GM21723 (cell line): ENCODE results near the gene BLVRA.
"Not testable (repeated sequence)": the region's sequence is repeated elsewhere in the genome, so short reads cannot be mapped to it uniquely, and the experiment has no call there.

Source experiments
- ATAC-seq: cut with Tn5 transposase; IDR thresholded peaks from one replicate; pipeline ENCODE4 v1.9.1; 2021; ENCODE audit warnings: mild to moderate bottlenecking, moderate library complexity; ENCODE audit not compliant: unreplicated experiment

The BLVRA gene, protein sequence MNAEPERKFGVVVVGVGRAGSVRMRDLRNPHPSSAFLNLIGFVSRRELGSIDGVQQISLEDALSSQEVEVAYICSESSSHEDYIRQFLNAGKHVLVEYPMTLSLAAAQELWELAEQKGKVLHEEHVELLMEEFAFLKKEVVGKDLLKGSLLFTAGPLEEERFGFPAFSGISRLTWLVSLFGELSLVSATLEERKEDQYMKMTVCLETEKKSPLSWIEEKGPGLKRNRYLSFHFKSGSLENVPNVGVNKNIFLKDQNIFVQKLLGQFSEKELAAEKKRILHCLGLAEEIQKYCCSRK

DNA sequence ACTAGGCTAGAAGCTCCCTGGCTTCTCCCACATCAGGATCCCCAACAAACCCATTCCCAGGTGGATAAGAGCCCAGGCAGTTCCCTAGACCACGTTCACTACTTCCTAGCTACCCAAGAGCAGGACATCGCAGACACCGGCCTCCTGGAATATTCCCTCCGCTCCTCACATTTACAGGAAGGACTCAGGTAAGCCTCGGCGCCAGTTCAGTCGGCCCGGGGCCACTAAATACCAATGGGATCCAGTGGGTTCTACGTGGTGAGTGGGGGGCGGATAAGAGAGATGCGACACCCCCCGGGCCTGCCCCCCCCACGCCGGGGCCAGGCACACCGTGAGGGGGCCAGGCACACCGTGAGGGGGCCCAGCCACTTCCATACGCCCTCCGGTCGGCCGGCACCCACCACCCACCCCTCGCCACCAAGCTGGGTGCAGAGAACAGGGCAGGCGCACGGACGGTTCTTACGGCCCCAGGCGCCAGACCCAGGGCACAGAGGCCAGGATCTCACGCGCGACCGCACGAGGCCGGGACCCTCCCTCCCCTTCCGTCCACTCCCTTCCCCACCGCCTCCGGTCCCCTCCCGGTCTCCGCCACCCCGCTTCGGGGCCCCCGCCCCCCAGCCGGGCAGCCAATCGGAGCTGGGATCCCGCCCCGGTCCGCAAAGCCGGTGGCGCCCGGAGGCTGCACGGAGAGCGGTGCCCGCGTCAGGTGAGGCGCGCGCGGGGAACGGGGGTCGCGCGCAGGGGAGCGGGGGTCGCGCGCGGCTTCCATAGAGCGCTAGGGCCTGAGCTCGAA, at the start of gene BLVRA:
BLVRA (plus strand) TSS at position 652 of the 793 bp plus-strand sequence. CDS start 12,479 bp downstream, outside the sequence.
- ATAC-seq, result peak; percentile 70

DNA sequence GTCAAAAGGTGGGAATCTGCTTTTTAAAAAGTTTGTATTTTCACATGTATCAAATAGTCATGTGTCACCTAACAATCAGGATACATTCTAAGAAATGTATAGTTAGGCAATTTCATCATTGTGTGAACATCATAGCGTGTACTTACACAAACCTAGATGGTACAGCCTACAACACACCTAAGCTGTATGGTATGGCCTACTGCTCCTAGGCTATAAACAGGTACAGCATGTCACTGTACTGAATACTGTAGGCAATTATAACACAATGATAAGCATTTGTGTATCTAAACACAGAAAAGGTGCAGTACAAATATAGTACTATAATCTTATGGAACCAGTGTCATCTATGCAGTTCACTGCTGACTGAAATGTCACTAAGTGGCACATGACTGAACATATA, 47.0 kb upstream of the BLVRA start:
- no peak for ATAC-seq

DNA sequence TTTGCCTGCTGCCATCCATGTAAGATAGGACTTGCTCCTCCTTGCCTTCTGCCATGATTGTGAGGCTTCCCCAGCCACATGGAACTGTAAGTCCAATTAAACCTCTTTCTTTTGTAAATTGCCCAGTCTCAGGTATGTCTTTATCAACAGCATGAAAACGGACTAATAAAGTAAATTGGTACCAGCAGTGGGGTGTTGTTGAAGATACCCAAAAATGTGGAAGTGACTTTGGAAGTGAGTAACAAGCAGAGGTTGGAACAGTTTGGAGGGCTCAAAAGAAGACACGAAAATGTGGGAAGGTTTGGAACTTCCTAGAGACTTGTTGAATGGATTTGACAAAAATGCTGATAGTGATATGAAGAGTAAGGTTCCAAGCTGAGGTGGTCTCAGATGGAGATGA, 42.5 kb upstream of the BLVRA start:
- ATAC-seq, result not testable (repeated sequence)

DNA sequence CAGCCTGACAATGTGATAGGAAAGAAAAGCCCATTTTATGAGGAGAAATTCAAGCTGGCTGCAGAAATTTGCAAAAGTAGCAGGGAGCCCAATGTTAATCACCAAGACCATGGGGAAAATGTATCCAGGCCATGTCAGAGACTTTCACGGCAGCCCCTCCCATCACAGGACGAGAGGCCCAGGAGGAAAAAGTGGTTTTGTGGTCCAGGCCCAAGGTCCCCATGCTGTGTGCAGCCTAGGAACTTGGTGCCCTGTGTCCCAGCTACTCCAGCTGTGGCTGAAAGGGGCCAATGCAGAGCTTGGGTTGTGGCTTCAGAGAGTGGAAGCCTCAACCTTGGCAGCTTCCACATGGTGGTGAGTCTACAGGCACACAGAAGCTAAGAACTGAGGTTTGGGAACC, 41.9 kb upstream of the BLVRA start:
- ATAC-seq, result no peak

DNA sequence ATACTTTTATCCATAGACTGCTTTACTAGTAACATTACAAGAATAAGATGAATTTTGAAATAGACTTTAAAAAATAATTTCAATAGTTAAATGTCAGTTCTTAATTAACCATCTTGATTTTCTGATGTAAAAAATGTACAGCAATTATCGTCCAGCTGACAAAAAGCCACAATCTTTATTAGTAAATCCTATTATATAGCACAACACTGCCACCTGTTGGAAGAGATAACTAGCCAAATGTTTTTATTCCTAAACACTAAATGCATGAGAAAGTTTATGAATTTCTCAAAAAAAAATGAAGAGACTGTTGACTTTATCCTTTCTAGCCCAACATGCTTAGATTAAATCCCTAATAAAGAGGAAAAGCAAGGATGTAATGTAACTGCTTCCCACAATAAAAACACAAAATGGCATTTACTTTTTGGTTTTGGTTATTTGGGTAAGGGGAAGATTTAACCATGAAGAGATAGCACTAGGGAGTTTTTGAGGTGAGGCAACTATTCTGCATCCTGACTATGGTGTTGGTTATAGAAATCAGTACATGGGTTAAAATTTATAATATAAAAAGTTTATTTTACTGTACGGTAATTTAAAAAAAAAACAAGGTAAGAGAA, 37.2 kb upstream of the BLVRA start:
- ATAC-seq, result no peak

DNA sequence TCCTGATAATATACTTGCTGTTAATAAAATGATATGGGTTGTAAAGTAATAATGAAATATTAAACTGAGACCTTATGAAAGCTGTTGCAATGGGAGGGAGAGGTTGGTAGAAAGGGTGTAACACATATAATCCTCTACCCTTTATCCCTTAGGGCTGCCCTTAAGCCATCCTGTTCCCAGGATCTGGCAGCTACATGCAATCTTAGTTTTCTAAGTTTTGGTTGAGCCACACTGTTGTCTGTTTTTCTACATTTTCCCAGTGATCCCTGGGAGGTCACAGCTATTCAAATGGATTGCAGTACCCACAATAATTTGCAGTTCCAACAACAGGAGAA, 35.5 kb upstream of the BLVRA start:
- ATAC-seq, result no peak

DNA sequence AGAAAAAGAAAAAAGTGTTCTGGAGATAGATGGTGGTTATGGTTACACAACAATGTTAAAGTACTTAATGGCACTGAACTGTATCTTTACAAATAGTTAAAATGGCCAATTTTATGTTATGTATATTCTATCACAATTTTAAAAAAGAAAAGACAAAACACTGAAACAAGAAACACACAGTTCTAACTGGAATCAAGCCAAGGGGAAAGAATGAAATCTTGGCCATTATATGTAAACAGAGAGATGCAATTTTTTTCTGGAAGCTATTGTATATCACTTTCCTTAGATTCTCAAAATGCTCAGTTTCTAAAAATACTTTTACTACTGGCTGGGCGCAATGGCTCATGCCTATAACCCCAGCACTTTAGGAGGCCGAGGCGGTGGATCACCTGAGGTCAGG, 33.2 kb upstream of the BLVRA start:
- ATAC-seq, result no peak

DNA sequence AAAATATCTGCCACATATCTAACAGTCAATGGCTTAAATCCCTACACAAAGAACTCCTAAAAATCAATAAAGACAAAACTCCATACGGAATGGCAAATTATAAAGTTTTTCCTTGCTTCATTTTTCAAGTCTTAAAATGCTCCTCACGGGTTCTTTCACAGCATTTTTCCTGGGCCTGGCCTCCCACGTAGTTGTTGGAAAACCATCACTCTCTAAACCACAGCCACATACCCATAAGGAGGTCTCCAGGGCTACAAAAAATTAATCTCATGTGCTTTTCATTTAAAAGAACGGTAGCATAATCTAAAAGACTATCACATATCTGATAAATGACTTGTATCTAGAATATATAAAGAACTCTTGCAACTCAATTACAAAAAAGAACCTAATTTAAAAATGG, 32.0 kb upstream of the BLVRA start:
- ATAC-seq, result no peak

DNA sequence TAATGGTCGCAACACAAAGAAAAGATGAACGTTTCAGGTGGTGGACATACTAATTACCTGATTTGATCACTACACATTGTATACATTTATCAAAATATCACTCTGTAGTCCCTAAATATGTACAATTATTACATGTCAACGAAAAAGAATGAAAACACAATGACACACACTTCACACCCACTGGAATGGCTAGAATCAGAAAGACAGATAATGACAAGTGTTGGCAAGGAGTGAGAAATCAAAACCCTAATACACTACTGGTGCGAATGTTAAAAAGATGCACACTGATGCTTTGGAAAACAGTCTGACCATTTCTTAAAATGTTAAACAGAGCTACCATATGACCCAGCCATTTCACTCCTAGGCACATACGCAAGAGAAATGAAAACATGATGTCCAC, 31.5 kb upstream of the BLVRA start:
- ATAC-seq, result no peak

DNA sequence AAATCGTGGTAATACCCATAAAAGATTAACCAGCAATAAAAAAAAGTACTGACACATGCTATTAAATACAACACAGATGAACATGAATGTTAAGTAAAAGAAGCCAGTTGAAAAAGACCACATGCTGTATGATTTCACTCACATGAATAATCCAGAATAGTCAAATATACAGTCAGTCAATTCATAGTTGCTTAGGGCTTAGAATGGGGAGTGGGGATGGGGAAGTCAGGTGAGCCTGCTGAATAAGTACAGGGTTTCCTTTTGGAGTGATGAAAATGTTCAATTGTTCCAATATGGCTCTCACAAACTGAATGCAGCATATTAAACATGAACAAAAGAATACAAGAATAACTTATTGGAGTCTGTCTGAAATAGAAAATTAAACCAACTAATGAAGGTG, 31.0 kb upstream of the BLVRA start:
- no peak for ATAC-seq

DNA sequence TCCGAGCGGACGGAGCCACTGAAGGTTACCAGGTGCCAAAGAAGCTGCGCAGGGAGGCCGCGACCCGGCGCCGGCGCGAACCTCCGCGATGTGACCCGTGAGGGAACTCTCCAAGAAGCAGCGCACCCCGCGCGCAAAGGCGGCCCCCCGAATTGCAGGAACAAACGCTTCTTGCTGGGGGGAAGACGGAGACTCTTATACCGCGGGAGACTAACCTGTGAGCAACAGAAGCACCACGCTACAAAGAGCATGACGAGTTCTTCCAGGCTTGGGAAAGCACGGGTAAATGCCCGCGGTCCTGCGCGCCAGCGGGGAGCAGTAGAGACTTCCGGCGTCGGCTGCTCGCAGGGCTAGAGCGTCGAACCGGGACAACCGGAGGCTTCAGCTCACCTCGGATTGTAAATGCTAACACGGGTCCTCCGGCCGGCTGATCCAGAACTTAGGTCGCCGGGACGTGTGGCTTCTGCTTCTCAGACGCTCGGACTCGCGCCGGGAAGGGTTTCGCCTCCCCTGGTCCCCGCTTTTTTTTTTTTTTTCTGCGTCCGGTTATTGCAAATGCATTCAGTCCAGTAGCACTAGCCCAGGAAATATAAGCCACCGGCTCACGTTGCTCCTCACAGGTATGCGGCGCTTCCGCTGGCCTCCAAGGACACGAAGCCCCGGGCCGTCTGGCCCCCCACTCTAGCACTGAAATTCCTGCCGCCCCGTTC, 29.1 kb upstream of the BLVRA start, which contains the start of gene COA1:
COA1 (minus strand) TSS at position 310 of the 710 bp plus-strand sequence. CDS start 80,909 bp downstream, outside the sequence.
- ATAC-seq, result peak; percentile 83

DNA sequence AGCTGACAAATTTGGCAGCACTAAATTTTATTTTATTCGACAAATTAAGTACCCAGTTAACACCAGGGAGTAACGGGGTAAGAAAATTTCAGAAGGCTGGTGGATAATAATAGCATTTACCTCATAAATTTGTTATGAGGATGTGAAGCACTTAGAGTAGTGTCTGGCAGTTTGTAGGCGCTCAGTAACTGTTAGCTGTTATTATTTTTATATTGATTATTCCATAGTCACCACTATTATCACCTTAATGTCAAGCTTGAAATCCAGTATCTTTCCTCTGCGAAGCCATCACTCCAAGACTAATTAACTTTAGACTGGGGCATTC, 28.6 kb upstream of the BLVRA start:
- peak; percentile 6 for ATAC-seq

DNA sequence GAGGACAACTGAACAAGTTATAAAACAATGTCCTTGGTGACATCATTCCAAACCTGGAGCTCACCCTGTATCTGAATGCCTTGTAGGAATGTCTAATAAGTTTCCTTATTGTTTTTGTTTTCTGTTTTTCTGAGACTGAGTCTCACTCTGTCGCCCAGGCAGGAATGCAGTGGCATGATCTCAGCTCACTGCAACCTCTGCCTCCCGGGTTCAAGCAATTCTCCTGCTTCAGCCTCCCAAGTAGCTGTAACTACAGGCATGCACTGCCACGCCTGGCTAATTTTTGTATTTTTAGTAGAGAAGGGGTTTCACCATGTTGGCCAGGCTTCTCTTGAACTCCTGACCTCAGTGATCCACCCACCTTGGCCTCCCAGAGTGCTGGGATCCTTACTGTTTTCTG, 27.0 kb upstream of the BLVRA start:
- not testable (repeated sequence) for ATAC-seq

DNA sequence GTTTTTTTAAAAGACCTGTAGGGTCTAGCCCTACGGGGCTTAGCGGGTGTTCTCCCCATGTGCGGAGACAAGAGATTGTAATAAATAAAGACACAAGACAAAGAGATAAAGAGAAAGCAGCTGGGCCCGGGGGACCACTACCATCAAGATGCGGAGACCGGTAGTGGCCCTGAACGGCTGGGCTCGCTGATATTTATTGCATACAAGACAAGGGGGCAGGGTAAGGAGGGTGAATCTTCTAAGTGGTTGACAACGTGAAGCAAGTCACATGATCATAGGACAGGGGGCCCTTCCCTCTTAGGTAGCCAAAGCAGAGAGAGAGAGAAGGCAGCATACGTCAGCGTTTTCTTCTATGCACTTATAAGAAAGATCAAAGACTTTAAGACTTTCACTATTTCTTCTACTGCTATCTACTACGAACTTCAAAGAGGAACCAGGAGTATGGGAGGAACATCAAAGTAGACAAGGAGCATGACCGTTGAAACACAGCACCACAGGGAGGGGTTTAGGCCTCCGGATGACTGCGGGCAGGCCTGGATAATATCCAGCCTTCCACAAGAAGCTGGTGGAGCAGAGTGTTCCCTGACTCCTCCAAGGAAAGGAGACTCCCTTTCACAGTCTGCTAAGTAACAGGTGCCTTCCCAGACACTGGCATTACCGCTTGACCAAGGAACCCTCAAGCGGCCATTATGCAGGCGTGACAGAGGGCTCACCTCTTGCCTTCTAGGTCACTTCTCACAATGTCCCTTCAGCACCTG, 23.7 kb upstream of the BLVRA start:
- ATAC-seq, result not testable (repeated sequence)

DNA sequence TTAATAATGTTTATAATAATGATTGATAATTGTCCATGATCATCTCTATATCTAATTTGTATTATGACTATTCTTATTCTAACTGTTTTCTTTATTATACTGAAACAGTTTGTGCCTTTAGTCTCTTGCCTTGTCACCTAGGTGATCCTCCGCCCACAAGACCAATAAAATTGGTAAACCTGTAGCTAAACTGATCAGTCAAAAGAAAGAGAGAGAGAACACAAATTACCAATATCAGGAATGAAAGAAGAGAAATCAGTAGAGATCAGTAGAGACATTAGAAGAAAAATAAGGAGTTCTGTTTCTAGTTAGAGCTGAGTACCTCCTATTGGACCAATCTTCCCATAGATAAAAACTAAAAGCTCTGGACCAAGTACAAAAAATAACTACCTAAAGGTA, 23.1 kb upstream of the BLVRA start:
- ATAC-seq, result peak; percentile 19

DNA sequence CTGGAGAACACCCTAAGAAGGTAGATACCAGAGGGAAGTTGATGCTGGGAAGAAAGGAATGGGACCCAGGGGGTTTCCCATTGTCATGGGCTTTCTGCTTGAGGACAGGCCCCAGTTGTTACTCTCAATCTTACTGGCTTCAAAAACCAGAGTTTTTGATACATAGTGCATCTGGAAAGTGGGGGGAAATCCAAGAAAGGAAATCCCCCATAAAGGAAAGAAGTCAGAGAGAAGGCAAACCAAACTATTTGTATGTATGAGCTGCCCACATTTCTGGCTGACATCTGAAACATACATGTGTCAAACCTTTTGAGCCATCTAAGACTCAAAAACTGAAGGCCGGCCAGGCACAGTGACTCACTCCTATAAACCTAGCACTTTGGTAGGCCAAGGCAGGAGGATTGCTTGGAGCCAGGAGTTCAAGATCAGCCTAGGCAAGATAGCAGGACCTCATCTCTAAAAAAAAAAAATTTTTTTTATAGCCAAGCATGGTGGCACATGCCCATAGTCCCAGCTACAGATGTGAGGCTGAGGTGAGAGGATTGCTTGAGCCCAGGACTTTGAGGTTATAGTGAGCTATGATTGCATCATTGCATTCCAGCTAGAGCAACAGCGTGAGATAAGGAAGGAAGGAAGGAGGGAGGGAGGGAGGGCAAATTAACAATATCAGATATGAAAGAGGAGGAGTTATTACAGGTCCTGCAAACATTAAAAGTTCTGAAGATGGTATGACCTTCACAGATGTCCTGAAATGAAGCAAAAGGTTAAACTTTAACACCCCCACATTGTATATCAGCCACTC, 22.5 kb upstream of the BLVRA start:
- ATAC-seq, result peak; percentile 74

DNA sequence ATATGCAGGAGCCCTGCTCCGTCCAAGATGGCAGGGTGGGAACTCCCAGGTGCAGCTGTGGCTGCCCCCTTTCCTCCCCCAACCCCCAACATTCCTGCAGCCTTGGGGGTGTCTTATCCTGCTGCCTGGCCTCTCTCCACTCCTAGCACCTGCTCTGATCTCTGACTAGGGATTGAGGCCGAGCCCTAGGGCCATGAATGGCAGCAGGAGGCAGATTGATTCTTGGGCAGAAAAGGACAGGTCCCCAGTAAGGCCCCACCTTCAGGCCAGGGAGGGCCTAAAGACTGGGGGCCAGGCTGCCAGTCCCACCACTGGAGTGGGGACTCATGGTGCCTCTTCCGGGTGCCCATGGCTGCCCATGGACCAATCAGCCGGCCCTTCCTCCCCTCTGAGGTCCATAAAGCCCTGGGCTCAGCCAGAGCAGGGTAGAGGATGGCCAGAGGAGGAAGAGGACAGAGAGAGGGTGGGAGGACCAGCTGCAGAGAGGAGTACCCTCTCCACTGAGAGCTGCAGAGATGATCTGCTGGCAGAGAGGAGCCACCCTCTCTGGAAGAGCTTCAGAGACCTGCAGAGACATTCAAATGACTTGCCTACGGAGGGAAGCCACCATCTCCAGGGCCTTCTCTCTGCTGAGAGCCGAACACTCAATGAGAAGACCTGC, 20.9 kb upstream of the BLVRA start:
- ATAC-seq, result no peak

DNA sequence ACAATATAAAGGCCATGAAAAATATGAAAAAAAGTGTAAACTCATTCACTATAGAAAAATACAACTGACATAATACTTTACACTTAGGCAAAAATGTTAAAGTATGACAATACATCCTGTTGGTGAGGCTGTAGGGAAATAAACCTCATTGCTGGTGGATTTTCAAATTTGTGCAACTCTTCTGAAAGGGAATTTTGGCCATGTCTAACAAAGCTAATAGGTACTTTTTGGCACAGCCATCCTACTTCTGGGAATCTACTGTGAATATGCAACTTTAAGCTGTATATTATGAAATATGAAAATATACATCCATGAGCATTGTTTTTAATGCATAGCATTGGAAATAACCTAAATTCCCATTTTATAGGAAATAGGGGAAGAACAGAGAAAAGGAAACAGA, 15.8 kb upstream of the BLVRA start:
- ATAC-seq, result no peak

DNA sequence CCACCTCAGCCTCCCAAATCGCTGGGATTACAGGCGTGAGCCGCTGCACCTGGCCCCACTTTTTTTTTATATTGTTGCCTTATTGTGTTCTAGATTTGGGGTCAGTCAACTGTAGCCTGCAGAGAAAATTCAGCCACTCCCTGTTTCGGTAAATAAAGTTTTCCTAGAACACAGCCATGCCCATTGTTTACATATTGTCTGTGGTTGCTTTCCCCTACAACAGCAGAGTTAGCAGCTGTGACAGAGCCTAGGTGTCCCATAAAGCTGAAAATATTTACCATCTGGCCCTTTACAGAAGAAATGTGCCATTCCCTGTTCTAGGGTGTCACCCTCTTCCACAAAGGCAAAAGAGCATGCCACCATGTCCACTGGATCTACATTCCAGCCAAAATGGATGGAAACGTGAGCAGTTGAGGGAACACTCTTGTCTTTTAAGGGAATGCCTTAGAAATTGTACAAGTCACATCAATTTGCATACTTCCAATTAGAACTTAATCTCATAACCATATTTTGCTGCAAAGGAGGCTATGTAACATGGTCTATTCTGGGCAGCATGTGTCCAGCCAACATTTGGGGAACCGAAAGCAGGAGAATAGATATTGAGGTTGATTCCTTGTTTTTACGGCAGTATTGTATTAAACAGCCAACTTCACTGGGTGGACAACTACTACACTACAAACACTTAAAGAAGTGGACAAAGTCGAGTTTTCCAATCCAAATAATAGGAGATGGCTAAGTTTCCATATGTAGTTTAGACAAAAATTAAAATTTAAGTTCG, 11.0 kb upstream of the BLVRA start:
- ATAC-seq, result no peak
